Measurements from ENCODE around the gene GAPDHS. TPM values are rescaled to one million over a fixed set of nuclear protein-coding genes. Genes with fewer than 3 reads are reported as not detected.

The GAPDHS gene
- total RNA-seq: not detected
- long read RNA-seq: 0 reads

- no peak for TF ChIP-seq CTCF (IDR thresholded peaks at IDR 0.05)
- ATAC-seq (no peak), DNase-seq (no peak)
- intact Hi-C loops (cut with DNase I): no loop called here
- Histone ChIP-seq H3K27ac (no peak within 1 kb of the TSS), H3K4me1 (peaks cover 5% of the 10 kb centered on the region), H3K9me3 (no peaks in the 10 kb centered on the region), H3K36me3 (no peaks in the 10 kb centered on the region), H3K4me3 (no peak within 1 kb of the TSS), H3K27me3 (peaks cover 62% of the 10 kb centered on the region)
Observed at GRCh38 chr19:35533201-35533821, at the start of gene GAPDHS. TSS of gene GAPDHS (plus strand) at chr19:35533456. CDS start at chr19:35533528, 72 bp downstream.

GRCh38 chr19:35484252-35485036 is 48.8 kb upstream of the GAPDHS start:
- Histone ChIP-seq H3K4me1 (no peaks in the 10 kb centered on the region), H3K27ac (no peak overlapping the region), H3K9me3 (no peaks in the 10 kb centered on the region), H3K36me3 (no peaks in the 10 kb centered on the region), H3K27me3 (no peaks in the 10 kb centered on the region), H3K4me3 (no peak overlapping the region)
- intact Hi-C loops (cut with DNase I): no loop called here
- ATAC-seq (no peak), DNase-seq (no peak)
- TF ChIP-seq CTCF (IDR thresholded peaks at IDR 0.05): no peak

GRCh38 chr19:35486268-35486708 is 47.0 kb upstream of the GAPDHS start:
- no peak for TF ChIP-seq CTCF (IDR thresholded peaks at IDR 0.05)
- ATAC-seq (no peak), DNase-seq (no peak)
- no peaks in the 10 kb centered on the region for H3K9me3 ChIP-seq
- no peak overlapping the region for H3K4me3 ChIP-seq
- no peak overlapping the region for H3K27ac ChIP-seq
- no peaks in the 10 kb centered on the region for H3K4me1 ChIP-seq
- peaks cover 6% of the 10 kb centered on the region for H3K27me3 ChIP-seq
- intact Hi-C loops (cut with DNase I): no loop called here
- no peaks in the 10 kb centered on the region for H3K36me3 ChIP-seq

GRCh38 chr19:35487656-35488182 is 45.5 kb upstream of the GAPDHS start:
- Histone ChIP-seq H3K27ac (no peak overlapping the region), H3K4me1 (no peaks in the 10 kb centered on the region), H3K36me3 (no peaks in the 10 kb centered on the region), H3K9me3 (no peaks in the 10 kb centered on the region), H3K27me3 (peaks cover 8% of the 10 kb centered on the region), H3K4me3 (no peak overlapping the region)
- DNase-seq (no peak), ATAC-seq (no peak)
- TF ChIP-seq CTCF (IDR thresholded peaks at IDR 0.05): no peak
- intact Hi-C loops (cut with DNase I): no loop called here

GRCh38 chr19:35488677-35489076 is 44.6 kb upstream of the GAPDHS start:
- Histone ChIP-seq H3K9me3 (no peaks in the 10 kb centered on the region), H3K27me3 (peaks cover 8% of the 10 kb centered on the region), H3K4me1 (no peaks in the 10 kb centered on the region), H3K36me3 (no peaks in the 10 kb centered on the region), H3K4me3 (no peak overlapping the region), H3K27ac (no peak overlapping the region)
- DNase-seq (no peak), ATAC-seq (no peak)
- intact Hi-C loops (cut with DNase I): no loop called here
- TF ChIP-seq CTCF (IDR thresholded peaks at IDR 0.05): no peak
